Common myeloid progenitor, CD34-positive (primary cell): Measurements from ENCODE around the gene INO80C.
A peak's percentile ranks its signal among the peaks of the same experiment; 100 is the strongest.

Source experiments
- CTCF ChIA-PET: fragments of 350-600 bp; sonication (Branson Sonifier 250); formaldehyde crosslinking; loops from one replicate; lab custom pipeline; 2021; ENCODE audit warnings: antibody characterized with exemption; lab: Charles Lee
- POLR2A ChIA-PET: fragments of 350-600 bp; sonication (Branson Sonifier 250); formaldehyde crosslinking; loops from one replicate; lab custom pipeline; 2021; ENCODE audit warnings: antibody characterized with exemption; lab: Charles Lee
- DNase-seq, 3 donors: peaks; one replicate each; pipeline versions ENCODE4 v3.0.0 to v3.0.0-alpha.2; 2013
- H3K27ac ChIP-seq, 2 experiments: 1 replicate in 1 of 2; 2 replicates in 1 of 2; pipeline ENCODE4 v1.7.0; 2013; ENCODE audit warnings: inconsistent platforms in 2 of 2, low read length in 2 of 2, mild to moderate bottlenecking in 2 of 2, low read depth in 1 of 2, moderate library complexity in 1 of 2; ENCODE audit not compliant: severe bottlenecking in 2 of 2, insufficient read depth in 1 of 2, poor library complexity in 1 of 2
- H3K27me3 ChIP-seq, 5 experiments: replicated peaks in 2 of 5; 1 replicate in 3 of 5; 2 replicates in 2 of 5; pipeline versions ENCODE4 v1.6.1 to v1.7.0; 2013; ENCODE audit warnings: low read length in 4 of 5, mild to moderate bottlenecking in 2 of 5, moderate library complexity in 2 of 5, inconsistent platforms in 1 of 5; ENCODE audit not compliant: insufficient read depth in 5 of 5, control insufficient read depth in 4 of 5
- H3K36me3 ChIP-seq, 4 experiments: 1 replicate in 2 of 4; 2 replicates in 2 of 4; pipeline versions ENCODE4 v1.6.1 to v1.7.0; 2013; ENCODE audit warnings: low read length in 3 of 4, control low read depth in 1 of 4, mild to moderate bottlenecking in 1 of 4; ENCODE audit not compliant: control insufficient read depth in 4 of 4, insufficient read depth in 4 of 4
- H3K4me1 ChIP-seq, 4 experiments: 1 replicate in 3 of 4; 2 replicates in 1 of 4; pipeline versions ENCODE4 v1.6.1 to v1.7.1; 2013; ENCODE audit warnings: low read length in 3 of 4, mild to moderate bottlenecking in 3 of 4, control low read depth in 1 of 4, inconsistent platforms in 1 of 4, moderate library complexity in 1 of 4; ENCODE audit not compliant: control insufficient read depth in 4 of 4, insufficient read depth in 4 of 4; ENCODE audit errors: control extremely low read depth in 1 of 4
- H3K4me3 ChIP-seq, 7 experiments: 1 replicate in 4 of 7; 2 replicates in 3 of 7; pipeline versions ENCODE4 v1.5.1 to v1.7.0; 2013; ENCODE audit warnings: mild to moderate bottlenecking in 7 of 7, low read length in 6 of 7, moderate library complexity in 6 of 7, inconsistent platforms in 2 of 7, low read depth in 2 of 7, control low read depth in 1 of 7; ENCODE audit not compliant: insufficient read depth in 4 of 7, control insufficient read depth in 1 of 7; ENCODE audit errors: extremely low read depth in 1 of 7
- H3K9me3 ChIP-seq, 5 experiments: 1 replicate in 4 of 5; 2 replicates in 1 of 5; pipeline versions ENCODE4 v1.6.1 to v1.7.1; 2013; ENCODE audit warnings: low read length in 4 of 5, mild to moderate bottlenecking in 2 of 5, inconsistent platforms in 1 of 5, low read depth in 1 of 5, moderate library complexity in 1 of 5; ENCODE audit not compliant: control insufficient read depth in 4 of 5, insufficient read depth in 2 of 5; ENCODE audit errors: control extremely low read depth in 1 of 5
- WGBS: methylation state at CpG from one replicate; pipeline ENCODE4 v1.1.5; 2013; ENCODE audit not compliant: insufficient coverage; 5-methylcytosine and 5-hydroxymethylcytosine counted together

Gene INO80C

DNA sequence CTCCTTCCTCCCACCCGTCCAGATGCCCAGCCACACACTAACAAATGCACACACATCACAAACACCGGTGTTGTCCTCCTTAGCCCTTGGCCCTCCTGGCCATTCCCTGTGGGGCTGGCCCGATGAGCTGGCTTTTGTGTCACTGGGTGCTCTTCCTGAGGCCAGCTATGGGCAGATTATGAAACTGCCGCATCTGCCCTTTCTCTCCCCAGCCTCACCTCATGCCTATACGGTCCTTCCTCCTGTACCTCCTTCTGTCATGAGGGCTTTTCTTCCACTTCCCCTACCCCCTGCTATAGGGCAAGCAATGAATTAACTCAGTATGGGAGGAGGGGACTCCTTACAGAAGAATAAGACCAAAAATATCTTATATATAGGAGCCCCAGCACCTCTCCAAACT, 10.3 kb upstream of the INO80C start:
- Histone ChIP-seq H3K27me3 (no peaks in the 10 kb centered on the region), H3K4me1 (peaks cover 0 to 2% (median 0%) of the 10 kb centered on the region in 4 experiments), H3K9me3 (no peaks in the 10 kb centered on the region), H3K36me3 (no peaks in the 10 kb centered on the region), H3K4me3 (no peak overlapping the region), H3K27ac (no peak overlapping the region)
- POLR2A ChIA-PET: no interaction called here
- WGBS: 95% methylated on average over 3 of the region's 5 CpGs
- no peak for DNase-seq
- CTCF ChIA-PET: interaction anchor here (1.9 kb wide), 1 partner anchor 100 kb away, joined by 5 read pairs; no protein-coding TSS in a partner anchor

DNA sequence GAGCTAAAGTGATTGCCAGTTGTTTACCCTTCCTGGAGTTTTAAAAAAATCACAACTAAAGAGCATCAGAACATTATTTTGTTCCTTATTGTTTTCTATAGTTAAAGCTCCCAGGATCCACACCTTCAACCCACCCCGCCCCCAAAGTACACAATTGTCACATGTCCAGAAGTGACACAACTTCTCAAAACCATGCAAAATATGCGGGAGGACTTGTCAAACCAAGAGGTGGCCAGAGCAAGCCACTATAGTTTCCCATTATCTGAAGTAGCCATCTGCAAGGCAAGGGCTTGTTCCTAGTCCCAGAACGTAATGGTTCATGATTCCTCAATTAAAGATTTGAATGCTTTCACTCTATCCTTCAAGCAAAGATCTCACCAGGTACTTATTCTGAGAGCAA, 9.9 kb upstream of the INO80C start:
- Histone ChIP-seq H3K36me3 (no peaks in the 10 kb centered on the region), H3K27me3 (no peaks in the 10 kb centered on the region), H3K27ac (no peak overlapping the region), H3K4me1 (peaks cover 0 to 2% (median 0%) of the 10 kb centered on the region in 4 experiments), H3K4me3 (no peak overlapping the region), H3K9me3 (no peaks in the 10 kb centered on the region)
- DNase-seq: no peak
- ChIA-PET CTCF (interaction anchor here (1.9 kb wide), 1 partner anchor 100 kb away, joined by 5 read pairs; no protein-coding TSS in a partner anchor), POLR2A (no interaction called here)
- WGBS: 97% methylated on average over 3 of the region's 3 CpGs

GRCh38 chr18:35507192-35507591, 9.4 kb upstream of the INO80C start:
- no peaks in the 10 kb centered on the region for H3K36me3 ChIP-seq
- ChIA-PET POLR2A (no interaction called here), CTCF (interaction anchor here (1.9 kb wide), 1 partner anchor 99 kb away, joined by 5 read pairs; no protein-coding TSS in a partner anchor)

DNA sequence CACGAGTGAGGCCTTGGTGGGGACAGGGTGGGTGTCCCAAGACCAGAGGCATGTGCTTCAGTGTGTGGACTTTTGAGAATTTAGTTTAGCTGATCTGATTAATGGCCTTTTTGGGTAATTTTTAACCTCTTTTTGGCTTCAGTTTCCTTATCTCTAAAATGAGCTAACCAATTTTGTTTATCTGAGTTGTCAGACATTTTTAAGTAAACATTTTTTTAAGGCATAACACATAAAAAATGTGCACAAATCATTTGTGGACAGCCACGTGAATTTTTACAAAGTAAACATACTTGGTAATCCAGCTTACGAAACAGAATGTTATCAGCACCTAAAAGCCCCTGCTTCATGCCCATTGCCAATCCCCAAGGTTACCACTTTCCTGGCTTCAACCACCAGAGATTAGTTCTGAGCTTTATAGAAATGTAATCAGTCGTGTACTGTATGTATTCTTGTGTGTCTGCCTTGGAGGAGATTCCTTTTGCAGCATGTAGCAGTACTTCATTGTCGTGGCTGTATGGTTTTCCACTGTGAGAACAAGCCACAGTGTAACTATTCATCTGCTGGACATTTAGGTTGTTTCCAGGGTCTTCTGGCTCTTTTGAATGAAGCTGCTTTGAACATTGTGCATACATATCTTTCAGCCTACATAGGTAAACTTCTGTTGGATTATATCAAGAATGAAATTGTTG, 8.4 kb upstream of the INO80C start:
- peak in 2 of 3 donors; percentile 63 to 78 for DNase-seq
- Histone ChIP-seq H3K4me1 (peaks cover 0 to 5% (median 3%) of the 10 kb centered on the region in 4 experiments), H3K27ac (no peak overlapping the region), H3K36me3 (no peaks in the 10 kb centered on the region), H3K4me3 (no peak overlapping the region), H3K9me3 (no peaks in the 10 kb centered on the region), H3K27me3 (no peaks in the 10 kb centered on the region)
- 88% methylated on average over 3 of the region's 5 CpGs for WGBS
- ChIA-PET CTCF (interaction anchor here (0.7 to 0.9 kb wide), 2 partner anchors 9 to 114 kb away, joined by 3 to 4 read pairs; partner anchors contain the start of gene INO80C), POLR2A (no interaction called here)

More at GRCh38 chr18:35507192-35507591, 9.4 kb upstream of the INO80C start:
- DNase-seq: no peak
- H3K27ac ChIP-seq: no peak overlapping the region
- 100% methylated on average over 2 of the region's 3 CpGs for WGBS
- H3K9me3 ChIP-seq: no peaks in the 10 kb centered on the region
- no peaks in the 10 kb centered on the region for H3K27me3 ChIP-seq
- H3K4me1 ChIP-seq: peaks cover 0 to 2% (median 2%) of the 10 kb centered on the region in 4 experiments
- no peak overlapping the region for H3K4me3 ChIP-seq

- ChIA-PET CTCF (no interaction called here), POLR2A (no interaction called here)
- no peak overlapping the region for H3K4me3 ChIP-seq
- no peaks in the 10 kb centered on the region for H3K9me3 ChIP-seq
- WGBS: 96% methylated on average over 4 of the region's 4 CpGs
- peaks cover 0 to 5% (median 3%) of the 10 kb centered on the region in 4 experiments for H3K4me1 ChIP-seq
- H3K27me3 ChIP-seq: no peaks in the 10 kb centered on the region
- DNase-seq: no peak
- no peaks in the 10 kb centered on the region for H3K36me3 ChIP-seq
- H3K27ac ChIP-seq: no peak overlapping the region
These were observed 7.2 kb upstream of the INO80C start for GRCh38 chr18:35504996-35505395.

DNA sequence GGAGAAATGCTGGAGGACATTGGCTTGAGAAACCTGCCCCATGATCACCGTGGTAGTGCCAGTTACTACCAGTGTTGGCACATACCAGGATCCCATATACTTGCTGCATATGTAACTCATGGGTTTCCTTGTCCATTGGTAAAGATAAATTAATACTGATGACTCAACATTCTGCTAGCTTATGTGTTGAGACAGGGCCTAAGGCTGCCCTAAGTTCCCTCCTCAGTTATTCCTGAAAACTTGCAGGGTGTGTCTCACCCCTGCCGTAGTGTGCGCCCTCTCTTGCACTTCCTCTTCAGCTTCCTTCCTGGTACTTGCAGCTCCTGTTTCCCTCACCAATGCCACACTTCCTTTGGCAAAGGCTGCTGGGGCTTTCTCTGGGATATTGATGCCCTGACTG, 4.3 kb upstream of the INO80C start:
- H3K27ac ChIP-seq: no peak overlapping the region
- DNase-seq: no peak
- H3K4me1 ChIP-seq: peaks cover 2 to 9% (median 5%) of the 10 kb centered on the region in 4 experiments
- no peaks in the 10 kb centered on the region for H3K36me3 ChIP-seq
- no peak overlapping the region for H3K4me3 ChIP-seq
- no peaks in the 10 kb centered on the region for H3K27me3 ChIP-seq
- ChIA-PET CTCF (interaction anchor here (1.8 kb wide), 1 partner anchor 9 kb away, joined by 4 read pairs; no protein-coding TSS in a partner anchor), POLR2A (no interaction called here)
- H3K9me3 ChIP-seq: no peaks in the 10 kb centered on the region
- WGBS: 65% methylated on average over 3 of the region's 3 CpGs

- H3K4me3 ChIP-seq: no peak overlapping the region
- peaks cover 9 to 16% (median 12%) of the 10 kb centered on the region in 4 experiments for H3K4me1 ChIP-seq
- CTCF ChIA-PET: interaction anchor here (1.8 kb wide), 1 partner anchor 10 kb away, joined by 4 read pairs; no protein-coding TSS in a partner anchor
- DNase-seq: no peak
- WGBS: 96% methylated on average over 7 of the region's 7 CpGs
- H3K9me3 ChIP-seq: no peaks in the 10 kb centered on the region
- POLR2A ChIA-PET: no interaction called here
- H3K27me3 ChIP-seq: no peaks in the 10 kb centered on the region
- H3K36me3 ChIP-seq: no peaks in the 10 kb centered on the region
- H3K27ac ChIP-seq: no peak overlapping the region
These were observed 3.6 kb upstream of the INO80C start for GRCh38 chr18:35501369-35501768.
